WTC11 (cell line): ENCODE data around the gene TBC1D10B. TPM values are rescaled to one million over a fixed set of nuclear protein-coding genes. Genes with fewer than 3 reads are reported as not detected.

Experiments used
- ATAC-seq: fragments of 200-7000 bp; cut with Tn5 transposase; 2 replicates; pipeline ENCODE4 v1.10.0; 2021; ENCODE audit warnings: mild to moderate bottlenecking, moderate library complexity
- CTCF ChIA-PET: fragments of 300-600 bp; sonication (Branson Sonifier 250); formaldehyde crosslinking; loops from one replicate; lab custom pipeline; 2021; ENCODE audit warnings: antibody characterized with exemption; lab: Charles Lee
- POLR2A ChIA-PET: fragments of 350-600 bp; sonication (Branson Sonifier 250); formaldehyde crosslinking; loops from one replicate; lab custom pipeline; 2021; ENCODE audit warnings: antibody characterized with exemption; lab: Charles Lee
- DNase-seq: peaks from one replicate; pipeline ENCODE4 v3.0.0; 2021; ENCODE audit warnings: low spot score
- H3K27ac Mint-ChIP-seq: 2 replicates; pipeline ENCODE4 v1.8.0; 2021; ENCODE audit warnings: mixed read lengths
- H3K27me3 Mint-ChIP-seq: 2 replicates; pipeline ENCODE4 v1.8.0; 2021; ENCODE audit warnings: low read depth, mild to moderate bottlenecking, moderate library complexity, mixed read lengths
- H3K36me3 Mint-ChIP-seq: 2 replicates; pipeline ENCODE4 v1.8.0; 2021; ENCODE audit warnings: mixed read lengths
- H3K4me1 Mint-ChIP-seq: 2 replicates; pipeline ENCODE4 v1.8.0; 2022; ENCODE audit warnings: mixed read lengths
- H3K4me3 Mint-ChIP-seq: 2 replicates; pipeline ENCODE4 v1.8.0; 2021; ENCODE audit warnings: mild to moderate bottlenecking, moderate library complexity, mixed read lengths
- H3K9me3 Mint-ChIP-seq: 2 replicates; pipeline ENCODE4 v1.8.0; 2021; ENCODE audit warnings: mixed read lengths
- AR ChIP-seq: fragments of 250-450 bp; sonication (Bioruptor Pico); IDR thresholded peaks from 2 replicates; pipeline ENCODE4 v1.9.0; 2021; ENCODE audit warnings: mild to moderate bottlenecking
- ATF1 ChIP-seq: sonication (generic); formaldehyde crosslinking; IDR thresholded peaks from 2 replicates; pipeline ENCODE4 v1.8.1; 2023; ENCODE audit warnings: mild to moderate bottlenecking, moderate library complexity, missing genetic modification reagents
- ATF6 ChIP-seq: sonication (generic); formaldehyde crosslinking; IDR thresholded peaks from 2 replicates; pipeline ENCODE4 v1.8.1; 2023; ENCODE audit warnings: mild to moderate bottlenecking, missing genetic modification reagents
- FOXK1 ChIP-seq: sonication (generic); formaldehyde crosslinking; IDR thresholded peaks from 2 replicates; pipeline ENCODE4 v1.8.0; 2022; ENCODE audit warnings: mild to moderate bottlenecking, moderate library complexity, missing genetic modification reagents
- FOXP4 ChIP-seq: sonication (generic); formaldehyde crosslinking; IDR thresholded peaks from 2 replicates; pipeline ENCODE4 v1.8.0; 2022; ENCODE audit warnings: mild to moderate bottlenecking, missing genetic modification reagents
- HMGA2 ChIP-seq: fragments of 250-450 bp; sonication (Bioruptor Pico); IDR thresholded peaks from 2 replicates; pipeline ENCODE4 v1.4.0; 2021; ENCODE audit warnings: mild to moderate bottlenecking, moderate library complexity
- JAZF1 ChIP-seq: fragments of 250-450 bp; sonication (Bioruptor Pico); IDR thresholded peaks from 2 replicates; pipeline ENCODE4 v1.9.0; 2021; ENCODE audit warnings: moderate library complexity, mild to moderate bottlenecking, inconsistent platforms
- MLX ChIP-seq: sonication (generic); formaldehyde crosslinking; IDR thresholded peaks from 2 replicates; pipeline ENCODE4 v1.8.1; 2023; ENCODE audit warnings: mild to moderate bottlenecking, missing genetic modification reagents, moderate library complexity
- NFE2L1 ChIP-seq: sonication (generic); formaldehyde crosslinking; IDR thresholded peaks from 2 replicates; pipeline ENCODE4 v1.8.1; 2023; ENCODE audit warnings: missing genetic modification reagents
- NFYB ChIP-seq: sonication (generic); formaldehyde crosslinking; conservative IDR thresholded peaks from 2 replicates; pipeline ENCODE4 v1.8.0; 2022; ENCODE audit warnings: low read depth, missing genetic modification reagents
- NR1H2 ChIP-seq: sonication (generic); formaldehyde crosslinking; IDR thresholded peaks from 2 replicates; pipeline ENCODE4 v1.9.0; 2021; ENCODE audit warnings: mild to moderate bottlenecking, moderate library complexity, missing genetic modification reagents
- RORB ChIP-seq: fragments of 250-450 bp; sonication (Bioruptor Pico); IDR thresholded peaks from 2 replicates; pipeline ENCODE4 v1.9.0; 2021; ENCODE audit warnings: mild to moderate bottlenecking
- TEAD1 ChIP-seq: sonication (generic); formaldehyde crosslinking; IDR thresholded peaks from 2 replicates; pipeline ENCODE4 v1.8.0; 2022; ENCODE audit warnings: mild to moderate bottlenecking, missing genetic modification reagents
- ZNF232 ChIP-seq: sonication (generic); formaldehyde crosslinking; IDR thresholded peaks from 2 replicates; pipeline ENCODE4 v1.8.0; 2022; ENCODE audit warnings: mild to moderate bottlenecking, missing genetic modification reagents
- ZNF396 ChIP-seq: fragments of 250-450 bp; sonication (Bioruptor Pico); IDR thresholded peaks from 2 replicates; pipeline ENCODE4 v1.8.0; 2021; ENCODE audit warnings: mild to moderate bottlenecking, moderate library complexity, borderline replicate concordance
- ZNF416 ChIP-seq: fragments of 250-450 bp; sonication (Bioruptor Pico); IDR thresholded peaks from 2 replicates; pipeline ENCODE4 v1.9.0; 2021; ENCODE audit warnings: mild to moderate bottlenecking, inconsistent platforms
- ZNF532 ChIP-seq: fragments of 250-450 bp; sonication (Bioruptor Pico); IDR thresholded peaks from 2 replicates; pipeline ENCODE4 v1.9.0; 2021; ENCODE audit warnings: mild to moderate bottlenecking, borderline replicate concordance
- total RNA-seq: library from RNA; stranded (reverse); gene quantifications from 3 replicates; pipeline ENCODE4 v1.2.3, GENCODE V29; 2021

Gene TBC1D10B
- total RNA-seq, 1 experiment from 2014 or later, result 40.5 TPM

- TF ChIP-seq AR (CRISPR knock-in tag) (0 out of 2 replicates have a peak, but pooled peaks have one; percentile 39), HMGA2 (CRISPR knock-in tag) (no peak), ZNF232 (CRISPR knock-in tag) (0 out of 2 replicates have a peak, but pooled peaks have one; percentile 34)
Observed at GRCh38 chr16:30399435-30400186, 29.3 kb upstream of the TBC1D10B start (continued).

GRCh38 chr16:30398661-30399434, 28.6 kb upstream of the TBC1D10B start:
- POLR2A ChIA-PET, result interaction anchor here (0.6 to 1.3 kb wide), 3 partner anchors 11 to 44 kb away, joined by 3 to 4 read pairs (median 3); partner anchors contain the start of gene CD2BP2
- TF ChIP-seq MLX (CRISPR knock-in tag), result no peak
- no peak for TF ChIP-seq NFYB (CRISPR knock-in tag)
- no peak for TF ChIP-seq NR1H2
- TF ChIP-seq FOXK1 (CRISPR knock-in tag), result no peak
- no peak for TF ChIP-seq FOXP4 (CRISPR knock-in tag)
- no peak for TF ChIP-seq ATF6 (CRISPR knock-in tag)
- TF ChIP-seq JAZF1 (CRISPR knock-in tag), result no peak
- Mint-ChIP-seq H3K27me3 (peaks cover 10% of the 10 kb centered on the region), H3K27ac (peak overlapping the region; percentile 98), H3K36me3 (peaks cover 5% of the 10 kb centered on the region), H3K4me1 (peaks cover 39% of the 10 kb centered on the region), H3K9me3 (no peaks in the 10 kb centered on the region), H3K4me3 (peak overlapping the region; percentile 89; the same call in 1 of the 2 replicates)
- DNase-seq (no peak), ATAC-seq (no peak)
- CTCF ChIA-PET, result interaction anchor here (1.1 to 9.3 kb wide), 4 partner anchors 9 to 307 kb away, joined by 4 to 97 read pairs (median 10); partner anchors contain the start of genes TBC1D10B, TBX6 and ZNF771

GRCh38 chr16:30397776-30398660, 27.7 kb upstream of the TBC1D10B start:
- POLR2A ChIA-PET, result no interaction called here
- DNase-seq (no peak), ATAC-seq (no peak)
- peaks cover 6% of the 10 kb centered on the region for H3K27me3 Mint-ChIP-seq
- peaks cover 43% of the 10 kb centered on the region for H3K4me1 Mint-ChIP-seq
- no peak overlapping the region for H3K4me3 Mint-ChIP-seq
- peaks cover 5% of the 10 kb centered on the region for H3K36me3 Mint-ChIP-seq
- no peak overlapping the region for H3K27ac Mint-ChIP-seq
- CTCF ChIA-PET, result interaction anchor here (9.3 kb wide), 1 partner anchor 10 kb away, joined by 97 read pairs; the partner anchor contains the start of gene ZNF771
- H3K9me3 Mint-ChIP-seq, result no peaks in the 10 kb centered on the region
- no peak for TF ChIP-seq ZNF396 (CRISPR knock-in tag)
- no peak for TF ChIP-seq NFE2L1 (CRISPR knock-in tag)
- no peak for TF ChIP-seq RORB (CRISPR knock-in tag)
- TF ChIP-seq ATF1 (CRISPR knock-in tag), result no peak
- TF ChIP-seq TEAD1 (CRISPR knock-in tag), result no peak
- TF ChIP-seq ZNF416 (CRISPR knock-in tag), result no peak
- no peak for TF ChIP-seq ZNF532 (CRISPR knock-in tag)
